Mucosa of stomach (tissue), 1 donor: ENCODE measurements around the gene LRRC41.

ENCODE experiments used
- H3K27me3 ChIP-seq: one replicate; pipeline ENCODE4 v1.7.0; 2013; ENCODE audit warnings: mild to moderate bottlenecking, low read length; ENCODE audit not compliant: control insufficient read depth, insufficient read depth
- H3K36me3 ChIP-seq: one replicate; pipeline ENCODE4 v1.7.0; 2013; ENCODE audit warnings: low read length; ENCODE audit not compliant: control insufficient read depth, insufficient read depth
- H3K4me1 ChIP-seq: one replicate; pipeline ENCODE4 v1.7.0; 2013; ENCODE audit warnings: mild to moderate bottlenecking, low read length; ENCODE audit not compliant: control insufficient read depth, insufficient read depth
- H3K4me3 ChIP-seq: one replicate; pipeline ENCODE4 v1.7.0; 2013; ENCODE audit warnings: low read length
- H3K9ac ChIP-seq: one replicate; pipeline ENCODE4 v1.7.0; 2013; ENCODE audit warnings: mild to moderate bottlenecking, low read length, moderate library complexity
- H3K9me3 ChIP-seq: one replicate; pipeline ENCODE4 v1.7.0; 2013; ENCODE audit warnings: mild to moderate bottlenecking, low read length, moderate library complexity; ENCODE audit not compliant: control insufficient read depth
- donor health status: Pancreatic carcinoma.

LRRC41 gene, protein sequence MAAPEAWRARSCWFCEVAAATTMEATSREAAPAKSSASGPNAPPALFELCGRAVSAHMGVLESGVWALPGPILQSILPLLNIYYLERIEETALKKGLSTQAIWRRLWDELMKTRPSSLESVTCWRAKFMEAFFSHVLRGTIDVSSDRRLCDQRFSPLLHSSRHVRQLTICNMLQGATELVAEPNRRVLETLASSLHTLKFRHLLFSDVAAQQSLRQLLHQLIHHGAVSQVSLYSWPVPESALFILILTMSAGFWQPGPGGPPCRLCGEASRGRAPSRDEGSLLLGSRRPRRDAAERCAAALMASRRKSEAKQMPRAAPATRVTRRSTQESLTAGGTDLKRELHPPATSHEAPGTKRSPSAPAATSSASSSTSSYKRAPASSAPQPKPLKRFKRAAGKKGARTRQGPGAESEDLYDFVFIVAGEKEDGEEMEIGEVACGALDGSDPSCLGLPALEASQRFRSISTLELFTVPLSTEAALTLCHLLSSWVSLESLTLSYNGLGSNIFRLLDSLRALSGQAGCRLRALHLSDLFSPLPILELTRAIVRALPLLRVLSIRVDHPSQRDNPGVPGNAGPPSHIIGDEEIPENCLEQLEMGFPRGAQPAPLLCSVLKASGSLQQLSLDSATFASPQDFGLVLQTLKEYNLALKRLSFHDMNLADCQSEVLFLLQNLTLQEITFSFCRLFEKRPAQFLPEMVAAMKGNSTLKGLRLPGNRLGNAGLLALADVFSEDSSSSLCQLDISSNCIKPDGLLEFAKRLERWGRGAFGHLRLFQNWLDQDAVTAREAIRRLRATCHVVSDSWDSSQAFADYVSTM

DNA sequence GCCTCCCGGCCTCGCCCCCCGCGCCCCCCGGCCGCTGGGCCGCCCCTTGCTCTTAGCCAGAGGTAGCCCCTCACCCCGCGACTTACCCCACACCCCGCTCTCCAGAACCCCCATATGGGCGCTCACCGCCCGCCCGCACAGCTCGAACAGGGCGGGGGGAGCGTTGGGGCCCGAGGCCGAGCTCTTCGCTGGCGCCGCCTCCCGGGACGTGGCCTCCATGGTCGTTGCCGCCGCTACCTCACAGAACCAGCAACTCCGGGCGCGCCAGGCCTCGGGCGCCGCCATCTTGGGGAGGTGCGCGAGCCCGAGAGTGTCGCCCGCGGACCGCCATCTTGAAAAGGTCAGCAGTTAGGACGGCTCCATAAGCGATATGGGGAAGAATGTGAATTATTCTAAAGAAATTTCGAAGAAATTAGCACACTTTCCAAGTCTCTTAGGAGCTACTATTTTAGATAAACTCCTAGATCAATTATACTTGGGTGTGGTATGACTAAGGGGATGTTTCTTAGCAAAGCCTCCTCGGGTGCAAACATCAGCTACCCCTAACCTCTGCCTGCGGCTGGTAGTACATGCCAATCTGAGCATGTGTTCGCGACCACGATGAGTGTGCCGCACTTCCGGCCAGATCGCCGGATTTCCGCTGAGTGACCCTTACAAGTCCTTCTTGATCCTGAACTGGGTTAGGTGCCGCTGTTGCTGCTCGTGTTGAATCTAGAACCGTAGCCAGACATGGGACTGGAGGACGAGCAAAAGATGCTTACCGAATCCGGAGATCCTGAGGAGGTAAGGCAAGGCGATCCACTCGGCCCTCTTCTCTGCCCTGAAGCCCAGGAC lies at the start of gene LRRC41, which contains the start of gene UQCRH:
TSS of gene LRRC41 (minus strand) at position 579 of the 834 bp plus-strand sequence. CDS start at position 285, 294 bp downstream.
TSS of gene UQCRH (plus strand) at position 661 of the 834 bp plus-strand sequence. CDS start at position 730, 69 bp downstream.
- Histone ChIP-seq H3K27me3 (no peaks in the 10 kb centered on the region), H3K4me3 (peak within 1 kb of the TSS; percentile 44), H3K9ac (peak within 1 kb of the TSS; percentile 99), H3K36me3 (no peaks in the 10 kb centered on the region), H3K9me3 (no peaks in the 10 kb centered on the region), H3K4me1 (peaks cover 16% of the 10 kb centered on the region)

DNA sequence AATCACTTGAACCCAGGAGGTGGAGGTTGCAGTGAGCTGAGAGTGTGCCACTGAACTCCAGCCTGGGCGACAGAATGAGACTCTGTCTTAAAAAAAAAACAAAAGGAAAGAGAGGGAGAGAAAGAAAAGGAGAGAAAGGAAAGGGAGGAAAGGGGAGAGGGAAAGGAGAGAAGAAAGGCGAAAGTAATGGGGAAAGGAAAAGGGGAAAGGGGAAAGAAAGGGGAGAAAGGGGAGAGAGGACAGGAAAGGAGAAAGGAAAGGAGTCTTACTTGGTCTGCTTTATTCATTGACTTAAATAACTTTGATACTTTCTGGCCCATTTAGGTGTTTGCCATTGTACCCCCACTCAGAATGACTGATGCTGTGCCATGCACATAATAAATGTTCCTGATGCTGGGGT lies 48.9 kb upstream of the LRRC41 start:
- Histone ChIP-seq H3K36me3 (peaks cover 16% of the 10 kb centered on the region), H3K4me3 (no peak overlapping the region), H3K9ac (no peak overlapping the region), H3K27me3 (no peaks in the 10 kb centered on the region), H3K9me3 (no peaks in the 10 kb centered on the region), H3K4me1 (no peaks in the 10 kb centered on the region)

DNA sequence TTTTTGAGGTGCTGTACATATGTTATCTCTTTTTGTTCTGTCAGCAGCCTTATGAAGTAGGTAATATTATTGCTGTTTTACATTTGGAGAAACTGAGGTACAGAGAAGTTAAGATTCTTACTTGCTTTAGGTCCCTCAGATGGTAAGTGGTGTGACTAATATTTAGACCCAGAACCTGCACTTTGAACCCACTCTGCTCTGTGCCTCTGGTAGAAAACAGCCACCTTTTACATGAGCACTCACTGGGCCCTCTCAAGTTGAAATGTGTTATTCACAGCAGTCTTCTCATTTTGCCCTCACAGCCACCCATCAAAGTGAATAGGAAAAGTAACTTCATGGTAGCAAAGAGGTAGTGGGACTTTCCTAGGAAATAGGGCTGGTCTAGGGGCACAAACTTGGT lies 41.9 kb upstream of the LRRC41 start:
- peaks cover 8% of the 10 kb centered on the region for H3K4me1 ChIP-seq
- H3K27me3 ChIP-seq: no peaks in the 10 kb centered on the region
- H3K9me3 ChIP-seq: no peaks in the 10 kb centered on the region
- no peak overlapping the region for H3K9ac ChIP-seq
- no peaks in the 10 kb centered on the region for H3K36me3 ChIP-seq
- no peak overlapping the region for H3K4me3 ChIP-seq

DNA sequence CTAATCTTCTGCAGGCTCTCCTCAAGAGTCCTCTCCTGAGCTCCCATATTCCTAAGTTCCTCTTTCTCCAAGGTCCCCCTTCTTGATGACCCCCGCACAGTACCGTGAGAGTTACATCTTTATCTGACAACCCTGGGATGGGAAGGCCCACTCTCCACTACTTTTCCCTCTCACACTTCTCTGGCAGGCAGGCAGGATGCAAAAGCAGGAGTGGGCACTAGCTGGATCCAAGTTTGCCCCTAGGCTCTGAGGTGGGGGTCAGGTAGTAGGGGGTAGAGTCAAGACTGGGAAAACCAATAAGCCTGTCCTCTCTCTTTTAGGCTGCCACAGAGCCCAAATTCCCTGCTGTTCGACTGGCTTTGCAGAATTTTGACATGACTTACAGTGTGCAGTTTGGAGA lies 41.1 kb upstream of the LRRC41 start:
- H3K9ac ChIP-seq: no peak overlapping the region
- H3K4me3 ChIP-seq: no peak overlapping the region
- H3K9me3 ChIP-seq: no peaks in the 10 kb centered on the region
- H3K27me3 ChIP-seq: no peaks in the 10 kb centered on the region
- H3K36me3 ChIP-seq: no peaks in the 10 kb centered on the region
- H3K4me1 ChIP-seq: peaks cover 8% of the 10 kb centered on the region

DNA sequence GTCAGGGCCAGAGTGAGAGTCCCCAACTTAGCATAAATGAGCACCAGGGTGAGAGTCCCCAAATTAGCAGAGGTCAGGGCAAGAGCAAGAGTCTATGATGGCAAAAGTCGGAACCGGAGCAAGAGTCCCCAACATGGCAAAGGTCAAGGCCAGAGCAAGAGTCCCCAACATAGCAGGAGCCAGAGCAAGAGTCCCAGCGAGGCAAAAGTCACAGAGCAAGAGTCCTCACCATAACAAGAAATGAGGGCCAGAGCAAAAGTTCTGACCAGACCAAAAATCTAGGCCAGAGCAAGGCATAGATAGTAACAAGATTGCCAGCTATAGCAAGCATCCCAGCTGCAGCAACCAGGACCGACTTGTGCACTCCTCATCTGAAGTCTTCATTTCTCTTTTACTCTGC lies 40.3 kb upstream of the LRRC41 start:
- no peaks in the 10 kb centered on the region for H3K36me3 ChIP-seq
- no peak overlapping the region for H3K9ac ChIP-seq
- H3K4me1 ChIP-seq: peaks cover 8% of the 10 kb centered on the region
- H3K27me3 ChIP-seq: no peaks in the 10 kb centered on the region
- no peaks in the 10 kb centered on the region for H3K9me3 ChIP-seq
- H3K4me3 ChIP-seq: no peak overlapping the region

DNA sequence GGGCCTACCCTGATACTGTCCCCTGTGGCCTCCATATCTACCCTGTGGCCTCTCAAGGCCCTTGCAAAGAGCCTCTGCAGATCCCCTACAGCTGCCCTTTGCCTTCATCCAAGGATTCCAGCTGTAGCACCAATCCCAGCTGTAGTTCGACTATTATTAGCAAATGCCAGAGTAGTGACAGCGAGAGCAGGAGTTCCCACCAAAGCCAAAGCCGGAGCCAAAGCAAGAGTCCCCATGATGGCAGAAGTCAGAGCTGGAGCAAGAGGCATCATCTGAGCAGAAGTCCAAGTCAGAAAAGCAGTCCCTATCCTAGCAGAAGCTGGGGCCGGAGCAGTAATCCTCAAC lies 39.9 kb upstream of the LRRC41 start:
- Histone ChIP-seq H3K4me1 (peaks cover 8% of the 10 kb centered on the region), H3K27me3 (no peaks in the 10 kb centered on the region), H3K9me3 (no peaks in the 10 kb centered on the region), H3K9ac (no peak overlapping the region), H3K36me3 (no peaks in the 10 kb centered on the region), H3K4me3 (no peak overlapping the region)

DNA sequence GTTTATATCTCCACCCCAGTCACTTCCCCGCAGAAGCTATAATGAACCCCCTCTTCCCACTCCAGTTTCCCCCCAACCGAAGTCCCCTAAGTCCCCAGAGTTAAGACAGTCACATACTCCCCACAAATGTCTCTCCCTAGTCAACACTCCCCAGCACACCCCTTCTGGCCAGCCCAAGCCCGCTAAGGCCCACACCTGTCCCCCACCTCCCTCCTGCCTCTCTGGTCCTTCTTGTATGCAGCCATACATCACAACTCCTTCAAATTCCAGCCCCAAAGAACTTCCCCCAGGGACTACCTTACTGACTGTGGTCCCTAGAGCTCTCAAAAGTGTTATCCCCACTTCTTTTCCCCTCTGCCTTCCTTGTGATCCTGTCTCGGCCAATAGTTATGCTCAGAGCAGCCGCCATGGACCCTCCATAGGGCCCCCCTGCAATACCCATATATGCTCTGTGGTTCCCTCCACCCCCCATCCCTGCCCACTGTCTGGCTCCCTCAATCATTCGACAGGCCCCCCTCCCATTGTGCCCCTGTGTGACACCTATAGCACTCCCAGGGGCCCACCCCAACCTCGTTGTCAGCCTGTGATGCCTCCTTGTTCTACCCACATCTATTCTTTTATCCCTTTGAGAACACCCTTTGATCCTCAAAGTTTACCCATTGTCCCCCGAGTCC lies 39.4 kb upstream of the LRRC41 start:
- H3K4me3 ChIP-seq: no peak overlapping the region
- peaks cover 8% of the 10 kb centered on the region for H3K4me1 ChIP-seq
- H3K36me3 ChIP-seq: no peaks in the 10 kb centered on the region
- no peaks in the 10 kb centered on the region for H3K9me3 ChIP-seq
- no peaks in the 10 kb centered on the region for H3K27me3 ChIP-seq
- no peak overlapping the region for H3K9ac ChIP-seq

DNA sequence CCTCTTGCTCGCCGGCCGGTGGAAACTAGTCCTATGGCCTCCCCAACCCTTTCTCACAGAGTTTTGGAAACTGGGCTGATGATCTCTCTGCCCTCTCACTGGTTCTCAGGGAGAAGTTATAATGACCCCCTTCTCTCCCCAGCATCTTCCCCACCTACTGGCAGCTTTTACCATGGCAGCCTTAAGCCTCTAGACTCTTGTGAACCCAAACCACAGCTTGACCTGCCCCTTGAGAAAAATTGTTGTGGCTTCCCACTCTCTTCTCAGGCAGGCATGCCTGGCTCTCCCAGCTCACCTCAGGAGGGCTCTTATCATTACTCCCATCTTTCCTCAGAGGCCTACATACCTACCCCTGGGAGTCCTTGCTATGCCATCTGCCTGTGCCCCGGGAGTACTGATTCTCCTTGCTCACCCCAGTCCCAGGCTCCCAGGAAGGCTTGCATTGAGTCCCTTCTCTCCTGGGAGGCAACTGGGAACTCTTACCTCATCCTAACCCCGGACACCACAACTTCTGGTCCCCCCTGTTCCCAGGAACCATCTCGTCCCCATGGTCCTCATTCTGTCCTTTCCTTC lies 38.8 kb upstream of the LRRC41 start:
- Histone ChIP-seq H3K36me3 (no peaks in the 10 kb centered on the region), H3K9ac (no peak overlapping the region), H3K4me1 (peaks cover 8% of the 10 kb centered on the region), H3K9me3 (no peaks in the 10 kb centered on the region), H3K27me3 (no peaks in the 10 kb centered on the region), H3K4me3 (no peak overlapping the region)

DNA sequence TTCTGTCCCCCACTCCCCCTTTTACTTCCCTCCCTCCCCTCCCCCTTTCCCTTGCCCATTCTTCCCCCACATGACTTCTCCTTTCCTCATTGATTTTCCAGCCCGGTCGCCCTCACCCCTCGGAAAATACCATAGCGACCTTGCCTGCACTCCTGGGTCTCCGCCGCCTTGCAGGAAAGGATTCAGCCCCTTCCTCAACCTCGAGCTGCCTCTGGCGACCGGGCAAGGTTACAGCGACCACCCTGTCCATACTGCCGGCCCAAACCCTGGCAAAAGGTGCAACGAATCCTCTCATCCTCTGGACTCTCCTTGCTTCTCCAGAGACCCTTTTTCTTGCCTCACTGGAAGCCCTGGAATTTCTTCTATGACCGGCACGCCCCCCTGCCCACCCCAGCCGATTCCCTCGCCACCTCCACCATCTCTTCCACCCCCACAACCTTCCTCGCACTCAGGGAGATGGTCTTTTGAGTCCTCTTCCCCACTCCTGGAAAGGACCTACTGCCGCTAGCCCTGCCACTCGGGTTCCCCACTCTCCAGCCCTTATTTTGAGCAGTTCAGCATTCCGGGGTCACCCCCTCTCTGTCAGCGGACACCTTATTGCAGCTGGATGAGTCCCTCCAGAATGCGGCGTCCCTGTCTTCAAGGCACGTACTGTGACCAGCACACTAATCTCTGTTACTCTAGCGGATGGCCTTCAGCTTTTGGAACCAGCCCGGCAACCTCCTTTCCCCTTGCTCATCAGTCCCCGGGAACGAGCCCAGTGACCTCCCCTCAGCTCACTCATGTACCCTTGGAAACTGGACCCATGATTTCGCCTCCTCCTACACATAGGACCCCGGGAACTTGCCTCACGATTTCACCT lies 38.0 kb upstream of the LRRC41 start:
- Histone ChIP-seq H3K4me3 (peak overlapping the region; percentile 98), H3K9me3 (no peaks in the 10 kb centered on the region), H3K36me3 (no peaks in the 10 kb centered on the region)

DNA sequence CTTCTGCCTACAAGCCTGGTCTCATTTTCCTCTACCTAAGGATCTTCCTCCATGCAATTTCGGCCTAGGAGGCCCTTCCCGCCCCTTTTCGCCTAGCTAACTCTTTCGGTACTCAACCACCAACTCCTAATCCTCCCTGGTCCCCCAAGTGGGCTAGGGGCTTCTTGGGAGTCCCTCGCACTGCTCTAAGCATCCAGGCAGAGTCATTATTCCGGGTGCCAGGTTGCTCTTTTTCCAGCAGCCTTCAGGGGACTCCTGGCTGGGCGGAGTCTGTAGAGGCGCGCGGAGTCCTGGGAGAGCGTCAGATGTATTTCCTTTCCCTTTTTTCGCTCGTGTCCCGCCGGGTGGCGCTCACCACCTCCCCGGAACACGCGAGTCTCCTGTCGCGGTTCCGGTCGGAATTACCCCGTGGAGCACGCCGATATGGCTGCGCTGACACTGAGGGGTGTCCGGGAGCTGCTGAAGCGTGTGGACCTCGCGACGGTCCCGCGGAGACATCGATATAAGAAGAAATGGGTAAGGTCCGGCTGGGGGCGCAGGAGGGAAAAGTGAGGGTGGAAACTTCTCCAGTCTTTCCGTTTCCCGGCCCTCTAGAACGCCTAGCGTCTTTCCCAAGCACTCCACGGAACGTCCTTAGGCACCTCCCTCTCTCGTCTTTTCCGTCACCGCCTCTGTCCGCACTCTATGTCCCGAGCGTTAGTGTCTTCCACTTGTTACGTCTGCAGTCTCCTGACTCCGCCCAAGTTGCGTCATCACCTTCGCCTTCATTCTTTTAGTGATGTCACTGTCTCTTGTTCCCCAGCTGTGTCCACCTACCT lies 37.2 kb upstream of the LRRC41 start, which contains the start of gene NSUN4:
TSS of gene NSUN4 (plus strand) at position 404 of the 818 bp plus-strand sequence. CDS start at position 424, 20 bp downstream.
- H3K36me3 ChIP-seq: no peaks in the 10 kb centered on the region
- peak within 1 kb of the TSS; percentile 98 for H3K4me3 ChIP-seq
- no peaks in the 10 kb centered on the region for H3K27me3 ChIP-seq
- peak within 1 kb of the TSS; percentile 98 for H3K9ac ChIP-seq
- H3K9me3 ChIP-seq: no peaks in the 10 kb centered on the region
- peaks cover 8% of the 10 kb centered on the region for H3K4me1 ChIP-seq

More for the DNA sequence above, 38.0 kb upstream of the LRRC41 start:
- Histone ChIP-seq H3K4me1 (peaks cover 8% of the 10 kb centered on the region), H3K27me3 (no peaks in the 10 kb centered on the region), H3K9ac (peak overlapping the region; percentile 98)
